CD1c-positive myeloid dendritic cell (primary cell): ENCODE results near the gene TPH2.

ENCODE experiments used
- DNase-seq: peaks from one replicate; pipeline ENCODE4 v3.0.0-alpha.2; 2016; ENCODE audit errors: extremely low spot score

The TPH2 gene

GRCh38 chr12:72033991-72034390 lies 95.3 kb downstream of the TPH2 start:
- DNase-seq, result no peak

- no peak for DNase-seq
Observed at GRCh38 chr12:72035625-72036024, 97.0 kb downstream of the TPH2 start.

GRCh38 chr12:72036393-72036792 lies 97.7 kb downstream of the TPH2 start:
- DNase-seq, result no peak

- DNase-seq, result no peak
Observed at GRCh38 chr12:72037006-72037795, 98.6 kb downstream of the TPH2 start.

- DNase-seq, result no peak
Observed at GRCh38 chr12:72041811-72042210, 103.2 kb downstream of the TPH2 start.

GRCh38 chr12:72053604-72054003 lies 115.0 kb downstream of the TPH2 start:
- no peak for DNase-seq

- DNase-seq, result no peak
Observed at GRCh38 chr12:72054511-72054910, 115.9 kb downstream of the TPH2 start.

GRCh38 chr12:72057330-72057914 lies 118.8 kb downstream of the TPH2 start:
- no peak for DNase-seq

- DNase-seq, result no peak
Observed at GRCh38 chr12:72063073-72063472, 124.4 kb downstream of the TPH2 start.

- DNase-seq, result no peak
Observed at GRCh38 chr12:72071030-72071429, 132.4 kb downstream of the TPH2 start.

- DNase-seq, result no peak
Observed at GRCh38 chr12:72072592-72073212, 134.1 kb downstream of the TPH2 start.

GRCh38 chr12:72074065-72074464 lies 135.4 kb downstream of the TPH2 start:
- DNase-seq, result no peak

- no peak for DNase-seq
Observed at GRCh38 chr12:72074956-72075355, 136.3 kb downstream of the TPH2 start.

- no peak for DNase-seq
Observed at GRCh38 chr12:72075401-72075800, 136.8 kb downstream of the TPH2 start.

GRCh38 chr12:72075891-72076557 lies 137.4 kb downstream of the TPH2 start:
- no peak for DNase-seq

- DNase-seq, result no peak
Observed at GRCh38 chr12:72076558-72076915, 137.9 kb downstream of the TPH2 start.

- no peak for DNase-seq
Observed at GRCh38 chr12:72077111-72077820, 138.6 kb downstream of the TPH2 start.

GRCh38 chr12:72081777-72082176 lies 143.1 kb downstream of the TPH2 start:
- no peak for DNase-seq
